Endodermal cell (in vitro differentiated cells): Measurements from ENCODE around the gene SYNGAP1. TPM values are rescaled to one million over a fixed set of nuclear protein-coding genes. Genes with fewer than 3 reads are reported as not detected.

ENCODE experiments used
- DNase-seq: peaks from one replicate; pipeline ENCODE4 v3.0.0-alpha.2; 2017
- H3K27ac ChIP-seq: 2 replicates; pipeline ENCODE4 v1.5.1; 2013; ENCODE audit warnings: mild to moderate bottlenecking, low read depth, low read length, moderate library complexity
- H3K27me3 ChIP-seq: 2 replicates; pipeline ENCODE4 v1.6.1; 2013; ENCODE audit warnings: mild to moderate bottlenecking, low read length, moderate library complexity; ENCODE audit not compliant: insufficient read depth, control insufficient read depth, poor library complexity, severe bottlenecking
- H3K36me3 ChIP-seq: 2 replicates; pipeline ENCODE4 v1.7.0; 2013; ENCODE audit warnings: mild to moderate bottlenecking, low read length, moderate library complexity; ENCODE audit not compliant: control insufficient read depth, insufficient read depth
- H3K4me1 ChIP-seq: one replicate; pipeline ENCODE4 v1.7.0; 2013; ENCODE audit warnings: low read length; ENCODE audit not compliant: control insufficient read depth, insufficient read depth
- H3K4me3 ChIP-seq: 2 replicates; pipeline ENCODE4 v1.5.1; 2013; ENCODE audit warnings: mild to moderate bottlenecking, low read length, moderate library complexity
- H3K9ac ChIP-seq: 2 replicates; pipeline ENCODE4 v1.6.1; 2013; ENCODE audit warnings: mild to moderate bottlenecking, low read length, moderate library complexity; ENCODE audit not compliant: poor library complexity, severe bottlenecking; ENCODE audit errors: extremely low read depth
- H3K9me3 ChIP-seq: 2 replicates; pipeline ENCODE4 v1.6.1; 2013; ENCODE audit warnings: mild to moderate bottlenecking, low read length, moderate library complexity; ENCODE audit not compliant: control insufficient read depth
- H3K27ac Mint-ChIP-seq: 2 replicates; pipeline ENCODE4 v1.8.0; 2020; ENCODE audit warnings: mixed read lengths
- H3K27me3 Mint-ChIP-seq: 2 replicates; pipeline ENCODE4 v1.8.0; 2021; ENCODE audit warnings: mild to moderate bottlenecking, mixed read lengths; ENCODE audit not compliant: insufficient read depth
- H3K36me3 Mint-ChIP-seq: 2 replicates; pipeline ENCODE4 v1.8.0; 2020; ENCODE audit warnings: low read depth, mixed read lengths
- H3K4me1 Mint-ChIP-seq: 2 replicates; pipeline ENCODE4 v1.8.0; 2020; ENCODE audit warnings: mixed read lengths
- H3K4me3 Mint-ChIP-seq: 2 replicates; pipeline ENCODE4 v1.8.0; 2020; ENCODE audit warnings: mild to moderate bottlenecking, moderate library complexity, mixed read lengths
- H3K9me3 Mint-ChIP-seq: 2 replicates; pipeline ENCODE4 v1.8.0; 2020; ENCODE audit warnings: mild to moderate bottlenecking, mixed read lengths
- CTCF ChIP-seq: fragments of 200-600 bp; sonication (generic); conservative IDR thresholded peaks from 2 replicates; pipeline ENCODE4 v1.5.0; 2021; ENCODE audit warnings: antibody characterized with exemption, mild to moderate bottlenecking
- WGBS, 2 experiments: methylation state at CpG; one replicate each; pipeline versions ENCODE4 v1.1.5 to v1.1.7; 2013; ENCODE audit warnings: missing lambda C conversion rate in 2 of 2, mixed read lengths in 1 of 2; ENCODE audit not compliant: insufficient coverage in 1 of 2, insufficient read length in 1 of 2; 5-methylcytosine and 5-hydroxymethylcytosine counted together
- total RNA-seq, 2 donors: library from RNA; stranded (reverse); fragmentation: NEBNext Ultra II Directional in 1 of 2; extraction: Animal tissue kit (Norgen Biotek cat#: 25700) in 1 of 2; gene quantifications; 2 replicates in 1 of 2; 3 replicates in 1 of 2; pipeline ENCODE4 v1.2.1, GENCODE V29; 2021

The SYNGAP1 gene
- total RNA-seq, 2 donors from 2014 or later, result 90.2 to 94.2 TPM

DNA sequence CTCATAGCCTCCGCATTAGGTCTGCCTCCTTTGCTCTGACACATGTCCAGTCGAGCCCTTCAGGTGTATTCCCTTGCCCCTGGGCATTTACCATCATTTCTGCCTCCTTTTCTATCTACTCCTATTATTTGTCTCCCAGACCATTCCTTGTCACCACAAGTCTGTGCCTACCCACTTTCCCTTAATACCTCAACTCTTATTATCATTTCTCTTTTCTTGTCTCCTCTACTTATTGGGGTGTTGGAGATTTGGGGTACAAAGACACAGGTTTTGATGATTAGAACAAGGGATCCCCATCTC is 1.4 kb downstream of the SYNGAP1 start:
- Histone ChIP-seq H3K36me3 (peaks cover 6% of the 10 kb centered on the region), H3K27ac (no peak overlapping the region), H3K4me3 (peak overlapping the region; percentile 78), H3K9ac (no peak overlapping the region), H3K27me3 (no peaks in the 10 kb centered on the region), H3K4me1 (peaks cover 4% of the 10 kb centered on the region), H3K9me3 (no peaks in the 10 kb centered on the region)
- Mint-ChIP-seq H3K4me1 (peaks cover 54% of the 10 kb centered on the region), H3K27me3 (no peaks in the 10 kb centered on the region), H3K4me3 (peak overlapping the region; percentile 97), H3K27ac (no peak overlapping the region), H3K36me3 (peaks cover 22% of the 10 kb centered on the region), H3K9me3 (no peaks in the 10 kb centered on the region)
- no peak for DNase-seq
- no peak for TF ChIP-seq CTCF
- 88 to 93% methylated on average over 2 of the region's 2 CpGs for WGBS, 2 experiments

- no peaks in the 10 kb centered on the region for H3K27me3 Mint-ChIP-seq
- no peaks in the 10 kb centered on the region for H3K9me3 Mint-ChIP-seq
- no peaks in the 10 kb centered on the region for H3K36me3 ChIP-seq
- H3K36me3 Mint-ChIP-seq, result peaks cover 17% of the 10 kb centered on the region
- H3K4me1 Mint-ChIP-seq, result peaks cover 52% of the 10 kb centered on the region
- no peak for DNase-seq
- H3K9ac ChIP-seq, result no peak overlapping the region
- no peaks in the 10 kb centered on the region for H3K27me3 ChIP-seq
- no peaks in the 10 kb centered on the region for H3K9me3 ChIP-seq
- H3K4me3 Mint-ChIP-seq, result peak overlapping the region; percentile 86
- H3K27ac Mint-ChIP-seq, result no peak overlapping the region
- no peak overlapping the region for H3K27ac ChIP-seq
- no peak for TF ChIP-seq CTCF
- WGBS, 2 experiments, result 67 to 87% methylated on average over 1 to 2 of the region's 2 CpGs
- H3K4me1 ChIP-seq, result peaks cover 4% of the 10 kb centered on the region
- no peak overlapping the region for H3K4me3 ChIP-seq
Measured at GRCh38 chr6:33423777-33424176, 3.9 kb downstream of the SYNGAP1 start.

DNA sequence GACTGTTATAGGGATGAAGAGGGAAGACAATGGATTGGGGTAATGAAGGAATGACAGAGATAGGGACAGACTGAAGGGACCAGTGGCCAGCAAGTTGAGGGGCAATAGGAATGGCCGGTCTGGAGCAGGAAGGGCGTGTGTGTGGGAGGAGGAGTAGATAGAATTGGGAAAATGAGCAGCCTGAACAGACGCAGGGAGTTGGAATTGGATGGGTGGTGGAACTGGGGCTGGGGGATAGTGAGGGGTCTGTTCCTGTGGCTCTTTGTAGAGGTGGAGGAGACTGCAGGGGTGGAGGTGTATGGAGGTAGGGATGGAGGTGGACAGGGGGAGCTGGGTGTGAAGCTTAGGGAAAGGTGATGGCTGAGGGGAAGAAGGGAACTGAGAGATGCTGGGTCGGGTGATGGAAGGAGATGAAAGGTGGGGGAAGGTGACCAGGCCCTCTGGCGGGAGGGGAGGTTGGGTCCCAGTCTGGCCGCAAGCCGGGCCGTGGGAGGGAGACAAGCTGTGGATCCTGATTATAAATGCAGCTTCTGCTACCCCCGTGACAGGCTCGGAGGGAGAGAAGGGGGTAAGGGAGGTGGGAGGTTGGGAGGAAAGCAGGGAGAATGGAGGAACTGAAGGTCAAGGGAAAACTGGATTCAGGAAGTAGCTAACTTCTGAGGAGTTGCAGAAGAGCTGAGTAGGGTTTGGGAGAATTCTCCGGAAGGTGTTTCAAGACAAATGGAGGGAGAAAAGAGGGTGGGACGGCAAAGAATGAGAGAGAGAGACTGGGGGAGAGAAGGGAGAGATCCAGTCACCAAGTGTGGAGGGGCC is 5.2 kb downstream of the SYNGAP1 start:
- Histone ChIP-seq H3K27ac (peak overlapping the region; percentile 72), H3K9me3 (no peaks in the 10 kb centered on the region), H3K36me3 (no peaks in the 10 kb centered on the region), H3K4me3 (peak overlapping the region; percentile 84), H3K27me3 (no peaks in the 10 kb centered on the region), H3K4me1 (no peaks in the 10 kb centered on the region), H3K9ac (peak overlapping the region; percentile 53)
- peak overlapping the region; percentile 86 for H3K4me3 Mint-ChIP-seq
- DNase-seq, result peak; percentile 59
- H3K27ac Mint-ChIP-seq, result peak overlapping the region; percentile 84
- TF ChIP-seq CTCF, result no peak
- no peaks in the 10 kb centered on the region for H3K27me3 Mint-ChIP-seq
- H3K9me3 Mint-ChIP-seq, result no peaks in the 10 kb centered on the region
- H3K4me1 Mint-ChIP-seq, result peaks cover 55% of the 10 kb centered on the region
- 4 to 31% methylated on average over 7 to 12 of the region's 12 CpGs for WGBS, 2 experiments
- H3K36me3 Mint-ChIP-seq, result peaks cover 17% of the 10 kb centered on the region
